OCI-LY7 (cell line): ENCODE results near the gene PRKAG2.

Experiments used
- CTCF ChIP-seq: fragments of 200-600 bp; sonication (generic); conservative IDR thresholded peaks from 2 replicates; pipeline ENCODE4 v1.5.1; 2014; ENCODE audit warnings: mild to moderate bottlenecking, antibody characterized with exemption, low read length, moderate library complexity, mixed read lengths
- EZH2phosphoT487 ChIP-seq: fragments of 200-600 bp; sonication (generic); IDR thresholded peaks from 2 replicates; pipeline ENCODE4 v1.6.1; 2018; ENCODE audit warnings: low read depth, borderline replicate concordance, mild to moderate bottlenecking, mixed run types, antibody characterized with exemption, low read length, moderate library complexity, mixed read lengths

GRCh38 chr7:151806952-151807775, 69.8 kb downstream of the PRKAG2 start:
- TF ChIP-seq CTCF (no peak), EZH2phosphoT487 (no peak)
